HG03175 (cell line): ENCODE measurements around the gene DEUP1.

Experiments
- ATAC-seq: cut with Tn5 transposase; IDR thresholded peaks from one replicate; pipeline ENCODE4 v1.9.1; 2021; ENCODE audit warnings: mild to moderate bottlenecking, moderate library complexity; ENCODE audit not compliant: unreplicated experiment

DEUP1 gene

DNA sequence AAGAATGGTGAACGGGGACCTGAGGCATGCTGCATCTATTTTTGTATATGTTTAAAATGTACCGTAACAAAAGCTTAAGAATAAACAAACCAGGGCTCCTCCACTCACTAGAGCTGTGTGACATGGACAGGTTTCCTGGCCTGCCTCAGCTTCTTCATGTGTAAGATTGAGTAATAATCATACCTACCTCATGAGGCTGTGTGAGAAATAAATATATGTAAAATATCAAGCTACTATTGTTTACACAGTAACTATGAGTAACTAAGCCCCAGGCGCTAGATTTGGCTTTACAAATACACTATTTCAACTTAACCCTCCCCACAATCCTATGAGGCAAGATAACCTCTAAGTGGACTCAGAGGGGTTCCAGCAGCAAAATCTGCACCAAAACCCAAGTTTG, 146.3 kb downstream of the DEUP1 start:
- ATAC-seq, result no peak

- no peak for ATAC-seq
These were observed 147.2 kb downstream of the DEUP1 start for GRCh38 chr11:93477684-93478234.

- ATAC-seq, result no peak
These were observed 148.3 kb downstream of the DEUP1 start for GRCh38 chr11:93478841-93479240.

- ATAC-seq, result no peak
These were observed 149.7 kb downstream of the DEUP1 start for GRCh38 chr11:93480256-93480655.

DNA sequence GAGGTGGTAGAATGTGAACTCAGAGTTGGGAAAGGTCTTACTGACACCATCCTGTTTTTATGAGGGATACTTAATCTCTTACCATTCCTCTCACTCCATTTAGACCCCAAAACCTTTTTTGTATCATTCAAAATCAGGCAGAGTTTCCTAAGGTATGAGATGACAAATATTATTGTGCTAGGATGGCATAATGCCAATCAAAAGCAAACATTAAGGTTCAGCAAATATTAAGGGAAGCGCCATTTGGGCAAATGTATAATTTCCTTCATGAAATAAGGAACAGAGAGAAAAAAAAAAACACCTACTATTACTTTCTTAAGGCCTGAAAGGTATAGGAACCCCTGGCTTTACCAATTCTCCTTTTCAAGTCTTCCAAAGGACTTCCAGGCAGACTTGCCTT, 150.2 kb downstream of the DEUP1 start:
- no peak for ATAC-seq

- no peak for ATAC-seq
These were observed 150.7 kb downstream of the DEUP1 start for GRCh38 chr11:93481279-93481678.

DNA sequence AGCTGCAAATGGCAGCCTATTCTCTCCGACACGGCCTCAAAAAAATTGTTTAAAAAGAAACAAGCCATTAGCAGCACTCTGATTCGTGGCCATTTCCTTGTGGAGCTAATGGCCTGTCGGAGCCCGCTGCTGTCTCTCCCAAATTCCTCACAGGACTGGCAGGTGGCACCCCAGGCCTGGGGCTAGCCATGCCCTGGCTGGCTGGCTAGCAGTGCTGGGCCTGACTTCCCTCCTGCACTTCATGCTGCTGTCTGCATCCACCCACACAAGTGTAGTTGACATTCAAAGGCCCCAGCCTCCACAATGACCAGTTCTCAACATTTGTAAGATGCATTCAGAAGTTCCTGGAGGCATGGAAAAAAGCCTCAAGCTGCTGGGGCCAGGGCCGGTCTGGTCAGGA, 151.2 kb downstream of the DEUP1 start:
- no peak for ATAC-seq

GRCh38 chr11:93482556-93482955, 152.0 kb downstream of the DEUP1 start:
- ATAC-seq, result no peak

DNA sequence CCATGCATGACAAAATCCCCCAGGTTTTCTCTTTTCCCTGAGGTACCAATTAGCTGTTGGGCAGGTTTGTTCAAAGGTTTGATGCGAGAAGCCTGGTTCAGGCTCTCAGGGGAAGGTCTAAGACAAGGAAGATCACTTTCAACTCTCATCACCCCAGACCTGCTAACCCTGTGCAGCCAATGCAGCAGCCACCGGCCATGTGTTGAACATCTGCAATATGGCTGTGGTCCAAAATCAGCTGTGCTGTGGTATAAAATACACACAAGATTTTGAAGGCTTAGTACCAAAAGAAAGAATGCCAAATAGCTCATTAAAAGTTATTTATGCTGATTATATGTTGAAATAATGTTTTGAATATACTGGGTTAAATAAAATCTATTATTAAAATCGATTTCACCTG, 154.2 kb downstream of the DEUP1 start:
- no peak for ATAC-seq

DNA sequence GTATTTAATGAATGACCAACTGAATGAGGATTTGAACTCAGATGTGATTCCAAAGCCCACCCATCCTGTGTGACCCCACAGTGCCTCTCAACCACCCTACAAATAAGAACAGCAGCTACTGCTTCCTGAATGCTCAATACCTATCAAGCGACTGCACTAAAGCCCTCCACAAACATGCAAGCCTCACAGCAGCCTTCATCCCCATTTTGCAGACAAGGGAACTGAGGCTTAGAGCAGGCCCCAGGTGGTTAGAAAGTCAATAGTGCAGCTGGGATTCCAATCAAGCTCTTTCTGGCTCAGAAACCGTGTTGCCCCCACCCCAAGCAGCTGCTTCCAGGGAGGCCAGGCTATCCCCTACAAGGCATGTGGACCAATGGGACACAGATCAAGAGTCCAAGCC, 155.4 kb downstream of the DEUP1 start:
- ATAC-seq, result no peak

- no peak for ATAC-seq
These were observed 156.5 kb downstream of the DEUP1 start for GRCh38 chr11:93487032-93487483.
